HepG2 (cell line): Measurements from ENCODE around the gene CHKB. TPM values are rescaled to one million over a fixed set of nuclear protein-coding genes. Genes with fewer than 3 reads are reported as not detected.
A peak's percentile ranks its signal among the peaks of the same experiment; 100 is the strongest.

Experiments used
- ARID4A ChIP-seq: sonication (generic); formaldehyde crosslinking; IDR thresholded peaks from 2 replicates; pipeline ENCODE4 v1.5.0; 2020; ENCODE audit warnings: mild to moderate bottlenecking, missing genetic modification reagents, borderline replicate concordance
- CHD2 ChIP-seq: IDR thresholded peaks from 2 replicates; pipeline ENCODE4 v1.6.1; 2011; ENCODE audit warnings: low read depth, low read length, improper control_type of control experiment
- CREBL2 ChIP-seq: sonication (generic); formaldehyde crosslinking; IDR thresholded peaks from 2 replicates; pipeline ENCODE4 v1.8.1; 2023; ENCODE audit warnings: missing genetic modification reagents, mild to moderate bottlenecking, borderline replicate concordance
- EZH2 ChIP-seq: conservative IDR thresholded peaks from 2 replicates; pipeline ENCODE4 v1.6.1; 2012; ENCODE audit warnings: mild to moderate bottlenecking, low read depth, low read length, moderate library complexity
- GTF2F1 ChIP-seq: fragments of 150-350 bp; IDR thresholded peaks from 2 replicates; pipeline ENCODE4 v1.6.1; 2014; ENCODE audit warnings: low read length
- HNRNPL ChIP-seq: fragments of 200-400 bp; formaldehyde crosslinking; IDR thresholded peaks from 2 replicates; pipeline ENCODE4 v1.6.1; 2017; ENCODE audit warnings: mild to moderate bottlenecking, low read depth, low read length
- MATR3 ChIP-seq: sonication (generic); formaldehyde crosslinking; IDR thresholded peaks from 2 replicates; pipeline ENCODE4 v1.4.0; 2020; ENCODE audit warnings: missing genetic modification reagents
- MED8 ChIP-seq: sonication (generic); formaldehyde crosslinking; IDR thresholded peaks from 2 replicates; pipeline ENCODE4 v1.8.1; 2023; ENCODE audit warnings: mild to moderate bottlenecking, missing genetic modification reagents; ENCODE audit not compliant: insufficient replicate concordance
- MIER3 ChIP-seq: IDR thresholded peaks from 2 replicates; pipeline ENCODE4 v1.6.1; 2016; ENCODE audit warnings: missing compliant biosample characterization, borderline replicate concordance
- NONO ChIP-seq, 2 experiments: fragments of 450-650 bp in 1 of 2; sonication (generic) in 1 of 2; formaldehyde crosslinking in 1 of 2; IDR thresholded peaks in 1 of 2; conservative IDR thresholded peaks in 1 of 2; 2 replicates each; pipeline versions ENCODE4 v1.6.1 to v1.8.0; 2017 to 2022; ENCODE audit warnings: mild to moderate bottlenecking in 1 of 2, missing genetic modification reagents in 1 of 2, moderate library complexity in 1 of 2
- NR1H2 ChIP-seq: sonication (generic); formaldehyde crosslinking; IDR thresholded peaks from 2 replicates; pipeline ENCODE4 v1.8.1; 2022; ENCODE audit warnings: low read depth, missing genetic modification reagents, borderline replicate concordance
- SNAPC2 ChIP-seq: sonication (generic); formaldehyde crosslinking; IDR thresholded peaks from 2 replicates; pipeline ENCODE4 v1.8.1; 2022; ENCODE audit warnings: mild to moderate bottlenecking, missing genetic modification reagents
- ZFAT ChIP-seq: sonication (generic); formaldehyde crosslinking; conservative IDR thresholded peaks from 2 replicates; pipeline ENCODE4 v1.8.1; 2023; ENCODE audit warnings: missing genetic modification reagents, inconsistent platforms
- ZFP36L1 ChIP-seq: sonication (generic); formaldehyde crosslinking; IDR thresholded peaks from 2 replicates; pipeline ENCODE4 v1.8.0; 2022; ENCODE audit warnings: mild to moderate bottlenecking, missing genetic modification reagents, moderate library complexity
- ZHX1 ChIP-seq: sonication (generic); formaldehyde crosslinking; IDR thresholded peaks from 2 replicates; pipeline ENCODE4 v1.8.1; 2022; ENCODE audit warnings: low read depth, mild to moderate bottlenecking, missing genetic modification reagents
- ZNF20 ChIP-seq: sonication (generic); formaldehyde crosslinking; IDR thresholded peaks from 2 replicates; pipeline ENCODE4 v1.4.0; 2020; ENCODE audit warnings: mild to moderate bottlenecking, moderate library complexity, missing genetic modification reagents
- ZNF460 ChIP-seq: sonication (generic); formaldehyde crosslinking; IDR thresholded peaks from 2 replicates; pipeline ENCODE4 v1.5.1; 2020; ENCODE audit warnings: missing genetic modification reagents, mild to moderate bottlenecking, borderline replicate concordance
- ZNF574 ChIP-seq: sonication (generic); formaldehyde crosslinking; IDR thresholded peaks from 2 replicates; pipeline ENCODE4 v1.4.0; 2020; ENCODE audit warnings: missing genetic modification reagents
- ZNF605 ChIP-seq: sonication (generic); formaldehyde crosslinking; IDR thresholded peaks from 2 replicates; pipeline ENCODE4 v1.8.0; 2022; ENCODE audit warnings: mild to moderate bottlenecking, missing genetic modification reagents
- polyA plus RNA-seq, 8 experiments: library from polyadenylated mRNA; depleted of rRNA in 3 of 8; stranded (reverse) in 7 of 8; unstranded in 1 of 8; fragments of >200 nt; fragmentation: Illumina TruSeq in 4 of 8; extraction: Trizol in 4 of 8; gene quantifications; 2 replicates each; pipeline versions ENCODE4 v1.2.1 to v1.2.3, GENCODE V29; 2011 to 2016; ENCODE audit warnings: low read depth in 4 of 8, missing spikeins in 1 of 8, mixed read lengths in 1 of 8; ENCODE audit not compliant: insufficient read depth in 1 of 8
- total RNA-seq, 5 experiments: library from RNA; depleted of rRNA; stranded (reverse); fragments of >200 nt; fragmentation: Illumina TruSeq; extraction: Trizol; gene quantifications; 2 replicates each; pipeline ENCODE4 v1.2.3, GENCODE V29; 2016; ENCODE audit warnings: low read depth in 1 of 5

The CHKB gene
- total and polyA plus RNA-seq, 2 of the 13 experiments (the other 11 are each of a cell fraction or from before 2014, with no cell fraction given): 24.5 to 42.7 TPM

- TF ChIP-seq ZHX1 (CRISPR knock-in tag) (peak; percentile 60; the same call in 1 of the 2 replicates), MED8 (CRISPR knock-in tag) (no peak), EZH2 (no peak), ZNF20 (CRISPR knock-in tag) (no peak), NR1H2 (CRISPR knock-in tag) (no peak), ZNF605 (peak; percentile 44; the same call in 1 of the 2 replicates), MATR3 (CRISPR knock-in tag) (no peak), ZNF460 (CRISPR knock-in tag) (no peak), CREBL2 (CRISPR knock-in tag) (no peak), CHD2 (no peak), ARID4A (CRISPR knock-in tag) (peak; percentile 90; the same call in 1 of the 2 replicates), HNRNPL (no peak), ZFAT (CRISPR knock-in tag) (no peak), MIER3 (no peak), ZFP36L1 (CRISPR knock-in tag) (peak; percentile 38; the same call in 1 of the 2 replicates), NONO (IDR thresholded peaks at IDR 0.05) (no peak), NONO (CRISPR knock-in tag; conservative IDR thresholded peaks at IDR 0.05) (peak; percentile 80), ZNF574 (CRISPR knock-in tag) (peak; percentile 52), GTF2F1 (no peak), SNAPC2 (CRISPR knock-in tag) (peak; percentile 49; the same call in 1 of the 2 replicates)
Observed at GRCh38 chr22:50582493-50583293, at the start of gene CHKB (continued).
